IPS-18a (cell line): ENCODE measurements around the gene SPTBN4.
"Not testable (repeated sequence)": the region's sequence is repeated elsewhere in the genome, so short reads cannot be mapped to it uniquely, and the experiment has no call there.

Experiments used
- H3K27ac ChIP-seq: one replicate; pipeline ENCODE4 v1.5.1; 2013; ENCODE audit warnings: low read length
- H3K27me3 ChIP-seq: one replicate; pipeline ENCODE4 v1.6.1; 2013; ENCODE audit warnings: mild to moderate bottlenecking, low read length; ENCODE audit not compliant: control insufficient read depth, insufficient read depth
- H3K36me3 ChIP-seq: one replicate; pipeline ENCODE4 v1.6.1; 2013; ENCODE audit warnings: low read depth, low read length; ENCODE audit not compliant: control insufficient read depth
- H3K4me1 ChIP-seq: one replicate; pipeline ENCODE4 v1.6.1; 2013; ENCODE audit warnings: low read depth, low read length; ENCODE audit not compliant: control insufficient read depth
- H3K4me3 ChIP-seq: one replicate; pipeline ENCODE4 v1.5.1; 2013; ENCODE audit warnings: low read length
- H3K9ac ChIP-seq: one replicate; pipeline ENCODE4 v1.6.1; 2013; ENCODE audit warnings: mild to moderate bottlenecking, low read length, moderate library complexity
- H3K9me3 ChIP-seq: one replicate; pipeline ENCODE4 v1.6.1; 2013; ENCODE audit warnings: low read depth, low read length; ENCODE audit not compliant: control insufficient read depth

Gene SPTBN4

DNA sequence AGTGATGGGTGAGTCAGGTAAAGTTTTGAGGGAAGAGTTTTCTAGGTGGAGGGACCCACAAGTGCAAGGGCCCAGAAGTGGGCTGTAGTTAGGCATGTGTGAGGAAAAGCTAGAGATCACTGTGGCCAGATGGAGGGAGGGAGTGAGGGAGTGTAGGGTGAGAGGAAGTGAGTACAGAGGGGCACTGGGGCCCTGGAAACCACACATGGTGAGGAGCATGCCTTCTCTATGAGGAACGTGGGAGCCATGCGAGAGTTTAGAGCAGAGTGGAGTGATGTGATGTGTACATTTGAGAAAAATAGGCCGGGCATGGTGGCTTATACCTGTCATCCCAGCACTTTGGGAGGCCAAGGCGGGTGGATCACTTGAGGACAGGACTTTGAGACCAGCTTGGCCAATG is 95.1 kb downstream of the SPTBN4 start:
- Histone ChIP-seq H3K4me3 (no peak overlapping the region), H3K27ac (no peak overlapping the region), H3K4me1 (no peaks in the 10 kb centered on the region), H3K36me3 (no peaks in the 10 kb centered on the region), H3K27me3 (peaks cover 31% of the 10 kb centered on the region), H3K9ac (no peak overlapping the region), H3K9me3 (no peaks in the 10 kb centered on the region)

DNA sequence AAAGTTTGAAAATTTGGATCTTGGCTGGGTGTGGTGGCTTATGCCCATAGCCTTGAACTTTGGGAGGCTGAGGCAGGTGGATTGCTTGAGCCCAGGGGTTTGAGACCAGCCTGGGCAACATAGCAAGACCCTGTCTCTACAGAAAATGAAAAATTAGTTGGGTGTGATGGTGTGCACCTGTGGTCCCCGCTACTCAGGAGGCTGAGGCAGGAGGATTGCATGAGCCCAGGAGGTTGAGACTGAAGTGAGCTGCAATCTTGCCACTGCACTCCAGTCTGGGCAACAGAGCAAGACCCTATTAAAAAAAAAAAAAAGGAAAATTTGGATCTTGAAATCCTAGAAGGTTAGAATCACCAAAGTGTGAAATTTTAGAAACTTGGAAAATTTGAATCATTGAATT is 97.7 kb downstream of the SPTBN4 start:
- H3K9me3 ChIP-seq, H3K9ac ChIP-seq, H3K36me3 ChIP-seq, H3K4me1 ChIP-seq, H3K4me3 ChIP-seq, H3K27ac ChIP-seq: not testable (repeated sequence)
- peaks cover 57% of the 10 kb centered on the region for H3K27me3 ChIP-seq

DNA sequence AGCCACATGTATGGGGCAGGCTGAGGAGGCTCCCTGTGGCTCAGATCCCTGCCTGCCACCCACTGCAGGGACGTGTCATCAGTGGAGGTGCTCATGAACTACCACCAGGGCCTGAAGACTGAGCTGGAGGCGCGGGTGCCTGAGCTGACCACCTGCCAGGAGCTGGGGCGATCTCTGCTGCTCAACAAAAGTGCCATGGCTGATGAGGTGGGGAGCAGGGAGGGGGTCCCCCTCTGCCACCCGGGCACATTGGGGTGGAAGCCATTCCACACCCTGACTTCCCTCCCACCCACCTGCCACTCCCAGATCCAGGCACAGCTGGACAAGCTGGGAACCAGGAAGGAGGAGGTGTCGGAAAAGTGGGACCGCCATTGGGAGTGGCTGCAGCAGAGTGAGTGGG is 98.6 kb downstream of the SPTBN4 start:
- no peaks in the 10 kb centered on the region for H3K4me1 ChIP-seq
- no peak overlapping the region for H3K27ac ChIP-seq
- H3K4me3 ChIP-seq = no peak overlapping the region
- H3K9ac ChIP-seq = no peak overlapping the region
- H3K27me3 ChIP-seq = peaks cover 65% of the 10 kb centered on the region
- H3K36me3 ChIP-seq = no peaks in the 10 kb centered on the region
- H3K9me3 ChIP-seq = no peaks in the 10 kb centered on the region

DNA sequence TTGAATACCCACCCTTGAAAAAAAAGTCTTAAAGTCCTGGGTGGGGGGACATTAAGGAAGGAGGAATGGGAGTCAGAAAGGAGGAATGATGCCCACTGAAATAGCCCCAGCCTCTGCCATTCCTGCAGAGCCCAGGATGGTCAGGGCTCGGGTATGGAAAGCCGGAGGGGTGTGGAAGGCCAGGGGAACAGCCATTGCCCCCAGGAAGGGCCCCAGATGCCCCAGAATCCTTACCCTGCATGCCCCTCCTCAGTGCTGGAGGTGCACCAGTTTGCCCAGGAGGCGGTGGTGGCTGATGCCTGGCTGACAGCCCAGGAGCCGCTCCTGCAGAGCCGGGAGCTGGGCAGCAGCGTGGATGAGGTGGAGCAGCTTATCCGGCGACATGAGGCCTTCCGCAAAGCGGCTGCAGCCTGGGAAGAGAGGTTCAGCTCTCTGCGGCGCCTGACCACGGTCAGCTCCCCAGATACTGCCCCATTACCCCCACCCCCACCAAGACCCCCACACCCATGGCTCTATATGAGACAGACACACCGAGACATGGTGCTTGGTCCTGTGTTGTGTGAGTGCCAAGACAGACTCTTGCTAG is 99.2 kb downstream of the SPTBN4 start:
- peaks cover 65% of the 10 kb centered on the region for H3K27me3 ChIP-seq
- no peak overlapping the region for H3K9ac ChIP-seq
- no peak overlapping the region for H3K27ac ChIP-seq

DNA sequence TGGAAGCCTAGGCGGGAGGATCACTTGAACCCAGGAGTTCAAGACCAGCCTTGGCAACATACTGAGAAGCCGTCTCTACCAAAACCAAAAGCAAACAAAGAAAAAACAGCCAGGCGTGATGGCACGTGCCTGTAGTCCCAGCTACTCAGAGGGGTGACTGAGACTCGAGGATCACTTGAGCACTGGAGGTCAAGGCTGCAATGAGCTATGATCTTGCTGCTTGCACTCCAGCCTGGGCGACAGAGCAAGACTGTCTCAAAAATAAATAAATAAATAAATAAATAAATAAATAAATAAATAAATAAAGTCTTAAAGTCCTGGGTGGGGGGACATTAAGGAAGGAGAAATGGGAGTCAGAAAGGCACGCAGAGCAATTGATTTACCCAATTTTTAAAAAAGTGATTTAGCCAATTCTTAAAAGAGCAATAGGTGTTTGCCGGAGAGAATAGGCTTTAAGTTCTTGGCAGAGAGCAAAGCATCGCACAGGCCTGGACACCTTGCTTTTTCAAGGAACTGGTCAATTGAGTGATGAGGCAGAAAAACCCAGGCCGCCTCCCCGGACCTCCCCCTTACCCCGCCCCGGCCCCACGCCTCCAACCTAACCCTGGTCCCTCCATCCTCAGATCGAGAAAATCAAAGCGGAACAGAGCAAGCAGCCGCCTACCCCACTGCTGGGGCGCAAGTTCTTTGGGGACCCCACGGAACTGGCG is 100.4 kb downstream of the SPTBN4 start:
- Histone ChIP-seq H3K36me3 (no peaks in the 10 kb centered on the region), H3K27me3 (peaks cover 65% of the 10 kb centered on the region), H3K4me3 (peak overlapping the region; percentile 45)

More for the DNA sequence above, 99.2 kb downstream of the SPTBN4 start:
- Histone ChIP-seq H3K9me3 (no peaks in the 10 kb centered on the region), H3K4me3 (no peak overlapping the region), H3K4me1 (no peaks in the 10 kb centered on the region), H3K36me3 (no peaks in the 10 kb centered on the region)

GRCh38 chr19:40567750-40568494 is 101.1 kb downstream of the SPTBN4 start:
- no peaks in the 10 kb centered on the region for H3K36me3 ChIP-seq
- no peaks in the 10 kb centered on the region for H3K9me3 ChIP-seq
- peak overlapping the region; percentile 45 for H3K4me3 ChIP-seq
- H3K4me1 ChIP-seq = no peaks in the 10 kb centered on the region
- H3K27me3 ChIP-seq = peaks cover 65% of the 10 kb centered on the region
- no peak overlapping the region for H3K27ac ChIP-seq
- H3K9ac ChIP-seq = no peak overlapping the region

More for the DNA sequence above, 100.4 kb downstream of the SPTBN4 start:
- Histone ChIP-seq H3K4me1 (no peaks in the 10 kb centered on the region), H3K9me3 (no peaks in the 10 kb centered on the region), H3K9ac (no peak overlapping the region), H3K27ac (no peak overlapping the region)

DNA sequence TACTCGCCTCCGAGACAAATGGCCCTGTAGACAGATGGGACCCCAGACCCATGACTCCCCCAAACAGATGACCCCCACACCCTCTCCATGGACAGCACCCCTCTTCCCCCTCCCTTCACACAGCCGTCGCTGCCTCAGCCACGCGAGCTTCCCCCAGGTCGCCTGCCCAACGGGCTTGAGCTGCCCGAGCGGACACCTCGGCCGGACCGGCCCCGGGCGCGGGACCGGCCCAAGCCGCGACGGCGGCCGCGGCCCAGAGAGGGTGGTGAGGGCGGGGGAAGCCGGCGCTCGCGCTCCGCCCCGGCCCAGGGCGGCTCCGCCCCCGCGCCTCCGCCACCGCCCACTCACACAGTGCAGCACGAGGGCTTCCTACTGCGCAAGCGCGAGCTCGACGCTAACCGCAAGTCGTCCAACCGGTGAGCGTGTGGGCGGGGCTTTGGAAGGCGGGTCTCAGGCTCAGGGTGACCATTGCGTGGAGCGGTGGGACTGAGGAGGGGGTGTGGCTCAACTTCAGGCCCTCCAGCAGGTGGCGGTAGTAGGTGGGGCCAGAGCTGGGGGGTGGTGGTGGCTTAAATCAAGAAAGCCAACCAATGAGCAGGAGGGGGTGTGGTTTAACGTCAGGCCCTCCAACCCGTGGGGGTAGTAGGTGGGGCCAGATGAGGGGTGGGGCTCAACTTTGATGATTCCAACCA is 103.7 kb downstream of the SPTBN4 start:
- no peaks in the 10 kb centered on the region for H3K9me3 ChIP-seq
- H3K27ac ChIP-seq = no peak overlapping the region
- H3K9ac ChIP-seq = no peak overlapping the region
- peaks cover 49% of the 10 kb centered on the region for H3K27me3 ChIP-seq
- H3K4me1 ChIP-seq = no peaks in the 10 kb centered on the region
- H3K36me3 ChIP-seq = no peaks in the 10 kb centered on the region
- H3K4me3 ChIP-seq = peak overlapping the region; percentile 55

GRCh38 chr19:40571005-40571318 is 104.2 kb downstream of the SPTBN4 start:
- Histone ChIP-seq H3K27me3 (peaks cover 44% of the 10 kb centered on the region), H3K4me3 (peak overlapping the region; percentile 26), H3K9ac (no peak overlapping the region), H3K9me3 (no peaks in the 10 kb centered on the region), H3K36me3 (no peaks in the 10 kb centered on the region), H3K4me1 (no peaks in the 10 kb centered on the region), H3K27ac (no peak overlapping the region)

DNA sequence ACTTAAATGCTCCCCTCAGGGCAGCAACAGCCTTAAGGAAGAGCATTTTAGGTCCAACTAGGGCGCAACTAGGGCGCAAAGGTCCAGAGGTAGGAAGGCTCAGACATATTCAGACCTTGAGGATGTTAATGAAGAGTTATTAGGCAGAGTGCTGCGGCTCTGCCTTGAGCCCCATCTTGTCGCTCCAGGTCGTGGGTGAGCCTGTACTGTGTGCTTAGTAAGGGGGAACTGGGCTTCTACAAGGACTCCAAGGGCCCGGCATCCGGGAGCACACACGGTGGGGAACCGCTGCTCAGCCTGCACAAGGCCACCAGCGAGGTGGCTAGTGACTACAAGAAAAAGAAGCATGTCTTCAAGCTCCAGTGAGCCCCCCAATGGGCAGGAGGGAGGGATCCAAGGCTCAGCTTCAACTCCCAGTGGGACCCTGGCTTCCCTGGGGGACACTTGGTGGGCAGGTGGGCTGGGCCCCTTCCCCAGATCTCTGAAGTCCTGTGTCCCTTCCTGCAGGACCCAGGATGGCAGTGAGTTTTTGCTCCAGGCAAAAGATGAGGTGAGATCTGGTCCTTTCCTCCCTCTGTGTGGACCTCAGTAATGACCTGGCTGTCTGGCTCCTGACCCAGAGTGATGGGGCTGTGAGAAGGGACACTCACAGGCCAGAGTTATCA is 105.2 kb downstream of the SPTBN4 start:
- no peaks in the 10 kb centered on the region for H3K9me3 ChIP-seq
- no peak overlapping the region for H3K27ac ChIP-seq
- H3K27me3 ChIP-seq = peaks cover 34% of the 10 kb centered on the region
- H3K4me3 ChIP-seq = no peak overlapping the region
- no peak overlapping the region for H3K9ac ChIP-seq
- no peaks in the 10 kb centered on the region for H3K4me1 ChIP-seq
- H3K36me3 ChIP-seq = no peaks in the 10 kb centered on the region

DNA sequence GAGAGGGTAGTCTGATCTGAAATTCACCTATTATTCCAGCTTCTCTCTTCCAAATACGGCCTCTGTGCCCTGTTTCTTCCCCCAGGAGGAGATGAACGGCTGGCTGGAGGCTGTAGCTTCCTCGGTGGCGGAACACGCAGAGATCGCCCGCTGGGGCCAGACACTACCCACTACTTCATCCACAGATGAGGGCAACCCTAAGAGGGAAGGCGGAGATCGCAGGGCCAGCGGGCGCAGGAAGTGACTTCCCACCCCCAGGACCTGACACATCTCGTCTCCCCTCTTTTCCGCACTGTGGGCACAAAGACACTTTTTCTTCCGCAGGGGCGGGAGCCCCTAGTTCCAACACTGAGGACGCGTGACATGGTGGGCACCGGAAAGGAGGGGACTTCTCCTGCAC is 108.5 kb downstream of the SPTBN4 start:
- no peaks in the 10 kb centered on the region for H3K4me1 ChIP-seq
- H3K9ac ChIP-seq = no peak overlapping the region
- no peaks in the 10 kb centered on the region for H3K27me3 ChIP-seq
- peak overlapping the region; percentile 86 for H3K4me3 ChIP-seq
- no peak overlapping the region for H3K27ac ChIP-seq
- H3K9me3 ChIP-seq = no peaks in the 10 kb centered on the region
- H3K36me3 ChIP-seq = peaks cover 4% of the 10 kb centered on the region

- no peaks in the 10 kb centered on the region for H3K4me1 ChIP-seq
- peak overlapping the region; percentile 86 for H3K4me3 ChIP-seq
- no peak overlapping the region for H3K27ac ChIP-seq
- peaks cover 11% of the 10 kb centered on the region for H3K36me3 ChIP-seq
- no peaks in the 10 kb centered on the region for H3K27me3 ChIP-seq
- no peaks in the 10 kb centered on the region for H3K9me3 ChIP-seq
- peak overlapping the region; percentile 56 for H3K9ac ChIP-seq
Observed at GRCh38 chr19:40576151-40576584, 109.4 kb downstream of the SPTBN4 start.
